A673 (cell line): ENCODE measurements around the gene MRPL52. TPM values are rescaled to one million over a fixed set of nuclear protein-coding genes. Genes with fewer than 3 reads are reported as not detected.
A peak's percentile ranks its signal among the peaks of the same experiment; 100 is the strongest.

Experiments used
- BruUV-seq: library from RNA; stranded (reverse); fragments of 400-500 nt; replicated peaks from 2 replicates; lab custom pipeline; 2021; lab: Mats Ljungman, UMichigan
- CTCF ChIA-PET: fragments of 300-600 bp; sonication (Branson Sonifier 250); formaldehyde crosslinking; loops from one replicate; lab custom pipeline; 2022; ENCODE audit warnings: antibody characterized with exemption; lab: Charles Lee
- POLR2A ChIA-PET: fragments of 300-600 bp; sonication (Branson Sonifier 250); formaldehyde crosslinking; loops from one replicate; lab custom pipeline; 2022; ENCODE audit warnings: antibody characterized with exemption; ENCODE audit not compliant: low non-redundant PET; lab: Charles Lee
- DNase-seq: peaks from one replicate; pipeline ENCODE4 v3.0.0-alpha.2; 2015; ENCODE audit warnings: low spot score
- H3K27ac ChIP-seq: fragments of 200-600 bp; sonication (generic); 2 replicates; pipeline ENCODE4 v1.5.1; 2016; ENCODE audit warnings: mixed run types, low read depth, mild to moderate bottlenecking, mixed read lengths, antibody characterized with exemption, low read length; ENCODE audit not compliant: poor library complexity, severe bottlenecking
- H3K27me3 ChIP-seq: fragments of 200-600 bp; sonication (generic); replicated peaks from 2 replicates; pipeline ENCODE4 v1.6.1; 2017; ENCODE audit warnings: mixed run types, low read depth, mild to moderate bottlenecking, mixed read lengths, antibody characterized with exemption, low read length; ENCODE audit not compliant: insufficient read depth, poor library complexity
- H3K36me3 ChIP-seq: fragments of 200-600 bp; sonication (generic); 2 replicates; pipeline ENCODE4 v1.6.1; 2016; ENCODE audit warnings: mixed run types, mild to moderate bottlenecking, mixed read lengths, antibody characterized with exemption, low read length; ENCODE audit not compliant: insufficient read depth, poor library complexity, severe bottlenecking
- H3K4me1 ChIP-seq: fragments of 200-600 bp; sonication (generic); 2 replicates; pipeline ENCODE4 v1.6.1; 2017; ENCODE audit warnings: mixed run types, mild to moderate bottlenecking, mixed read lengths, antibody characterized with exemption, low read length; ENCODE audit not compliant: insufficient read depth, poor library complexity, severe bottlenecking
- H3K4me3 ChIP-seq: fragments of 200-600 bp; sonication (generic); 2 replicates; pipeline ENCODE4 v1.5.1; 2016; ENCODE audit warnings: low read depth, mixed run types, mild to moderate bottlenecking, mixed read lengths, low read length; ENCODE audit not compliant: poor library complexity, severe bottlenecking
- H3K9me3 ChIP-seq: fragments of 200-600 bp; sonication (generic); 2 replicates; pipeline ENCODE4 v1.6.1; 2016; ENCODE audit warnings: mixed run types, low read depth, mild to moderate bottlenecking, mixed read lengths, antibody characterized with exemption, low read length; ENCODE audit not compliant: poor library complexity, severe bottlenecking
- CTCF ChIP-seq: fragments of 300-800, 200-600 bp; sonication (generic); conservative IDR thresholded peaks from 2 replicates; pipeline ENCODE4 v1.5.1; 2017; ENCODE audit warnings: low read depth, mild to moderate bottlenecking, antibody characterized with exemption, low read length, moderate library complexity, mixed read lengths
- EZH2 ChIP-seq: fragments of 200-600 bp; sonication (generic); IDR thresholded peaks from 2 replicates; pipeline ENCODE4 v1.6.1; 2017; ENCODE audit warnings: borderline replicate concordance, low read depth, mild to moderate bottlenecking, mixed read lengths, antibody characterized with exemption, low read length; ENCODE audit not compliant: poor library complexity, severe bottlenecking
- intact Hi-C: fragments of 100-400 bp; cut with micrococcal nuclease; formaldehyde crosslinking; loops from one replicate; pipeline ENCODE4 v1.10.0; 2022; ENCODE audit not compliant: unreplicated experiment
- total RNA-seq: library from RNA; stranded (reverse); gene quantifications from 2 replicates; pipeline ENCODE4 v1.2.3, GENCODE V29; 2021

MRPL52 gene
- total RNA-seq, 1 experiment from 2014 or later, result 187 TPM

- no peaks in the 10 kb centered on the region for H3K36me3 ChIP-seq
- no peak overlapping the region for H3K4me3 ChIP-seq
- H3K27ac ChIP-seq, result peak overlapping the region; percentile 68
- no peaks in the 10 kb centered on the region for H3K9me3 ChIP-seq
- no TSS peak for BruUV-seq
- intact Hi-C loops, result no loop called here
- peaks cover 4% of the 10 kb centered on the region for H3K4me1 ChIP-seq
- POLR2A ChIA-PET, result interaction anchor here (0.5 kb wide), 1 partner anchor 28 kb away, joined by 14 read pairs; no protein-coding TSS in a partner anchor
- TF ChIP-seq CTCF (no peak), EZH2 (no peak)
- DNase-seq, result peak; percentile 32
- H3K27me3 ChIP-seq, result no peaks in the 10 kb centered on the region
- CTCF ChIA-PET, result no interaction called here
These were observed 48.2 kb upstream of the MRPL52 start for GRCh38 chr14:22781301-22781991.

GRCh38 chr14:22786685-22787084 lies 43.0 kb upstream of the MRPL52 start:
- Histone ChIP-seq H3K27me3 (no peaks in the 10 kb centered on the region), H3K36me3 (no peaks in the 10 kb centered on the region), H3K4me3 (no peak overlapping the region), H3K4me1 (no peaks in the 10 kb centered on the region), H3K27ac (no peak overlapping the region), H3K9me3 (no peaks in the 10 kb centered on the region)
- no TSS peak for BruUV-seq
- POLR2A ChIA-PET, result no interaction called here
- intact Hi-C loops, result no loop called here
- no peak for TF ChIP-seq EZH2
- no peak for TF ChIP-seq CTCF
- DNase-seq, result no peak
- CTCF ChIA-PET, result no interaction called here

- no peaks in the 10 kb centered on the region for H3K4me1 ChIP-seq
- H3K27me3 ChIP-seq, result no peaks in the 10 kb centered on the region
- no TSS peak for BruUV-seq
- DNase-seq, result no peak
- no peak overlapping the region for H3K27ac ChIP-seq
- CTCF ChIA-PET, result interaction anchor here (0.5 kb wide), 1 partner anchor 27 kb away, joined by 4 read pairs; no protein-coding TSS in a partner anchor
- no peak overlapping the region for H3K4me3 ChIP-seq
- intact Hi-C loops, result no loop called here
- no peaks in the 10 kb centered on the region for H3K9me3 ChIP-seq
- TF ChIP-seq CTCF, result no peak
- TF ChIP-seq EZH2, result no peak
- POLR2A ChIA-PET, result no interaction called here
- H3K36me3 ChIP-seq, result no peaks in the 10 kb centered on the region
These were observed 38.4 kb upstream of the MRPL52 start for GRCh38 chr14:22791301-22791700.
